Calu3 (cell line): ENCODE data around the gene AHNAK. TPM values are rescaled to one million over a fixed set of nuclear protein-coding genes. Genes with fewer than 3 reads are reported as not detected.

Source experiments
- BruUV-seq: library from RNA; stranded (reverse); fragments of 400-500 nt; replicated peaks from 2 replicates; lab custom pipeline; 2021; lab: Mats Ljungman, UMichigan
- CTCF ChIA-PET: fragments of 300-600 bp; sonication (Branson Sonifier 250); formaldehyde crosslinking; loops from one replicate; lab custom pipeline; 2022; ENCODE audit warnings: antibody characterized with exemption; lab: Charles Lee
- DNase-seq: peaks from one replicate; pipeline ENCODE4 v3.0.0; 2022
- H3K27ac Mint-ChIP-seq: one replicate; pipeline ENCODE4 v1.8.0; 2022; ENCODE audit warnings: mixed read lengths; ENCODE audit not compliant: unreplicated experiment
- H3K27me3 Mint-ChIP-seq: one replicate; pipeline ENCODE4 v1.8.0; 2022; ENCODE audit warnings: mixed read lengths; ENCODE audit not compliant: unreplicated experiment
- H3K36me3 Mint-ChIP-seq: one replicate; pipeline ENCODE4 v1.8.0; 2022; ENCODE audit warnings: mild to moderate bottlenecking, moderate library complexity, mixed read lengths; ENCODE audit not compliant: insufficient read depth, unreplicated experiment
- H3K4me1 Mint-ChIP-seq: one replicate; pipeline ENCODE4 v1.8.0; 2022; ENCODE audit warnings: mild to moderate bottlenecking, low read depth, mixed read lengths; ENCODE audit not compliant: unreplicated experiment
- H3K4me3 Mint-ChIP-seq: one replicate; pipeline ENCODE4 v1.8.0; 2022; ENCODE audit warnings: mild to moderate bottlenecking, low read depth, moderate library complexity, mixed read lengths; ENCODE audit not compliant: unreplicated experiment
- H3K9me3 Mint-ChIP-seq: one replicate; pipeline ENCODE4 v1.8.0; 2022; ENCODE audit warnings: low read depth, mixed read lengths; ENCODE audit not compliant: unreplicated experiment
- CTCF ChIP-seq: fragments of 200-600 bp; IDR thresholded peaks from one replicate; pipeline ENCODE4 v1.8.0; 2022; ENCODE audit warnings: antibody characterized with exemption; ENCODE audit not compliant: unreplicated experiment
- intact Hi-C: fragments of 100-400 bp; cut with micrococcal nuclease; formaldehyde crosslinking; loops from one replicate; pipeline ENCODE4 v1.10.0; 2022; ENCODE audit not compliant: unreplicated experiment
- total RNA-seq: library from RNA; stranded (reverse); gene quantifications from 2 replicates; pipeline ENCODE4 v1.2.3, GENCODE V29; 2022

Gene AHNAK
- total RNA-seq, 1 experiment from 2014 or later: 246 TPM

GRCh38 chr11:62443390-62444235, 103.0 kb downstream of the AHNAK start:
- peaks cover 7% of the 10 kb centered on the region for H3K4me1 Mint-ChIP-seq
- intact Hi-C loops: no loop called here
- CTCF ChIA-PET: interaction anchor here (0.9 to 1.5 kb wide), 2 partner anchors 15 to 99 kb away, joined by 3 read pairs; no protein-coding TSS in a partner anchor
- no peak for DNase-seq
- TF ChIP-seq CTCF: no peak
- H3K27me3 Mint-ChIP-seq: peaks cover 9% of the 10 kb centered on the region
- H3K27ac Mint-ChIP-seq: no peak overlapping the region
- no peaks in the 10 kb centered on the region for H3K36me3 Mint-ChIP-seq
- no peak overlapping the region for H3K4me3 Mint-ChIP-seq
- BruUV-seq: no TSS peak
- H3K9me3 Mint-ChIP-seq: no peaks in the 10 kb centered on the region

GRCh38 chr11:62439785-62440602, 106.6 kb downstream of the AHNAK start:
- H3K4me1 Mint-ChIP-seq: peaks cover 10% of the 10 kb centered on the region
- intact Hi-C loops: no loop called here
- no TSS peak for BruUV-seq
- H3K27me3 Mint-ChIP-seq: peaks cover 6% of the 10 kb centered on the region
- H3K36me3 Mint-ChIP-seq: peaks cover 2% of the 10 kb centered on the region
- CTCF ChIA-PET: no interaction called here
- no peak overlapping the region for H3K27ac Mint-ChIP-seq
- H3K9me3 Mint-ChIP-seq: no peaks in the 10 kb centered on the region
- H3K4me3 Mint-ChIP-seq: no peak overlapping the region
- no peak for DNase-seq
- no peak for TF ChIP-seq CTCF

- no peak overlapping the region for H3K27ac Mint-ChIP-seq
- BruUV-seq: no TSS peak
- CTCF ChIA-PET: no interaction called here
Measured at GRCh38 chr11:62438641-62439040, 108.0 kb downstream of the AHNAK start.

More at GRCh38 chr11:62438641-62439040, 108.0 kb downstream of the AHNAK start:
- Mint-ChIP-seq H3K36me3 (peaks cover 4% of the 10 kb centered on the region), H3K4me3 (no peak overlapping the region), H3K27me3 (peaks cover 19% of the 10 kb centered on the region), H3K4me1 (peaks cover 17% of the 10 kb centered on the region), H3K9me3 (no peaks in the 10 kb centered on the region)
- intact Hi-C loops: no loop called here
- no peak for TF ChIP-seq CTCF
- DNase-seq: no peak
